Measurements from ENCODE around the gene CD55.
A peak's percentile ranks its signal among the peaks of the same experiment; 100 is the strongest.

The CD55 gene, protein sequence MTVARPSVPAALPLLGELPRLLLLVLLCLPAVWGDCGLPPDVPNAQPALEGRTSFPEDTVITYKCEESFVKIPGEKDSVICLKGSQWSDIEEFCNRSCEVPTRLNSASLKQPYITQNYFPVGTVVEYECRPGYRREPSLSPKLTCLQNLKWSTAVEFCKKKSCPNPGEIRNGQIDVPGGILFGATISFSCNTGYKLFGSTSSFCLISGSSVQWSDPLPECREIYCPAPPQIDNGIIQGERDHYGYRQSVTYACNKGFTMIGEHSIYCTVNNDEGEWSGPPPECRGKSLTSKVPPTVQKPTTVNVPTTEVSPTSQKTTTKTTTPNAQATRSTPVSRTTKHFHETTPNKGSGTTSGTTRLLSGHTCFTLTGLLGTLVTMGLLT
- total RNA-seq, result 176 to 185 reads per million in 2 donors

GRCh38 chr1:207321079-207321789, at the start of gene CD55:
Gene CD55 (plus strand): TSS chr1:207321678. CDS start chr1:207321766, 88 bp downstream.
- DNase-seq, result peak; percentile 96 to 100 (median 99)

DNA sequence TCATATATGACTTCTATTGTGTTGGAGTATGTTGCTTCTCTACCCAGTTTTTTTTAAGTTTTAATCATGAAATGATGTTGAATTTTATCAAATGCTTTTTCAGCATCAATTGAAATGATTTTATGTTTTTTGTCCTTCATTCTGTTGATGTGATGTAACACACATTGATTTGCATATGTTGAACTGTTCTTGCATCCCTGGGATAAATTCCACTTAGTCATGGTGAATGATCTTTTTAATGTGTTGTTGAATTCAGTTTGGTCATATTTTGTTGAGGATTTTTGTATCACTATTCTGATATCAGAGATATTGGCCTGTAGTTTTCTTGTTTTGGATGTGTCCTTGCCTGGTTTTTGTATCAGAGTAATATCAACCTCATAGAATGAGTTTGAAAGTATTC, 46.6 kb upstream of the CD55 start:
- no peak for DNase-seq

DNA sequence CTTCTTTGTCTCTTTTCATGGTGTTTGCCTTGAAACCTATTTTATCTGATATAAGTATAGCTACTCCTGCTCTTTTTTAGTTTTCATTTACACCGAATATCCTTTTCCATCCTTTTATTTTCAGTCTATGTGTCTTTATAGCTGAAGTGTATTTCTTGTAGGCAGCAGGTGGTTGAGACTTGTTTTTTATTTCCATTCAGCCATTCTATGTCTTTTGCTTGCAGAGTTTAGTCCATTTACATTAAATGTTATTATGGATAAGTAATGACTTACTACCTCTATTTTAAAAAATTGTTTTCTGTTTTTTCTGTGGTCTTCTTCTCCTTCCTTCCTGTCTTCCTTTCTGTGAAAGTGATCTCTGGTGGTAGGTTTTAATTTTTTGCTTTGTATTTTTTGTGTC, 45.0 kb upstream of the CD55 start:
- DNase-seq, result no peak

- no peak for DNase-seq
These were observed 44.2 kb upstream of the CD55 start for GRCh38 chr1:207277241-207277640.

- no peak for DNase-seq
These were observed 41.8 kb upstream of the CD55 start for GRCh38 chr1:207279652-207280051.

- DNase-seq, result no peak
These were observed 40.8 kb upstream of the CD55 start for GRCh38 chr1:207280706-207281105.

- no peak for DNase-seq
These were observed 39.4 kb upstream of the CD55 start for GRCh38 chr1:207282058-207282457.

GRCh38 chr1:207282496-207283380, 38.7 kb upstream of the CD55 start:
- DNase-seq, result no peak

- no peak for DNase-seq
These were observed 38.1 kb upstream of the CD55 start for GRCh38 chr1:207283421-207283820.

DNA sequence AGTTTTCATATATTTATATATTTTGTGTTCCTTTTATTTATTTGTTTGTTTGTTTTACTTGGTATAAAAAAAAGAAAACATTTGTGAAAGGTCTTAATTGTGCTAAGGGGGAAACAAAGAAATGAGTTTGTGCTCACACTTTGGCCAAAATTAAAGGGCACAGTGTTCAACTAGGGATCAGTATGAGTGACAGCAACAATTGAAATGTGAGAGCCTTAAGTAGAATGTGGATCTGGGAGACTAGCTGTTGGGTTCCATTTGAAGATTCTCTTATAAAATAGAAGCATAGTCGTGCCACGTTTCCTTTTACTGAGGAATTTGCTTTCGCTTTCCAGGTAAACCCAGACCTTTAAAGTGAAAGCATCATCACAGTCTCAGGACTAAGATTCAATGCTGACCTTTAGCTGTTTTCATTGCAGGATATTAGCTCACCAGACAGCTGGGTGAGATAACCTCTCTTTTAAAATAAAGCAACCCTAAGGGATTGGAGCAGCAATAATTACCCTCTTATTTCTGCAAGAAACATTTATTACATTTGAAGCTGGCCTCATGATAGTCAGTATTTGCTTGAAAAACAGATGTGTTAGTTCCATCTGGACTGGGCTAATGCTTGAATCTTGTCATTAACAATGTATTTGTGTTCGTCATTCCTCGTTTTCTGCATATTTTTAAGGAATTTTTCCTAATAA, 37.1 kb upstream of the CD55 start:
- no peak for DNase-seq

- DNase-seq, result no peak
These were observed 34.6 kb upstream of the CD55 start for GRCh38 chr1:207286786-207287468.

- DNase-seq, result no peak
These were observed 33.2 kb upstream of the CD55 start for GRCh38 chr1:207288315-207288714.

GRCh38 chr1:207289756-207290155, 31.7 kb upstream of the CD55 start:
- DNase-seq, result no peak

DNA sequence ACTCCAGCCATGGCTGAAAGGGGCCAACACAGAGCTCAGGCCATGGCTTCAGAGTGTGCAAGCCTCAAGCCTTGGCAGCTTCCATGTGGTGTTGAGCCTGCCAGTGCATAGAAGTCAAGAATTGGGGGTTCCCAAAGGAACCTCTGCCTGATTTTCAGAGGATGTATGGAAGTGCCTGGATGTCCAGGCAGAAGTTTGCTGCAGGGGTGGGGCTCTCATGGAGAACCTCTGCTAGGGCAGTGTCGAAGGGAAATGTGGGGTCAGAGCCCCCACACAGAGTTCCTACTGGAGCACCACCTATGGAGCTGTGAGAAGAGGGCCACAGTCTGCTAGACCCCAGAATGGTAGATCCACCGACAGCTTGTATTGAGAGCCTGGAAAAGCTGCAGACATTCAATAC, 29.8 kb upstream of the CD55 start:
- DNase-seq, result no peak

- DNase-seq, result no peak
These were observed 23.3 kb upstream of the CD55 start for GRCh38 chr1:207298186-207298585.

- DNase-seq, result no peak
These were observed 22.7 kb upstream of the CD55 start for GRCh38 chr1:207298636-207299398.

DNA sequence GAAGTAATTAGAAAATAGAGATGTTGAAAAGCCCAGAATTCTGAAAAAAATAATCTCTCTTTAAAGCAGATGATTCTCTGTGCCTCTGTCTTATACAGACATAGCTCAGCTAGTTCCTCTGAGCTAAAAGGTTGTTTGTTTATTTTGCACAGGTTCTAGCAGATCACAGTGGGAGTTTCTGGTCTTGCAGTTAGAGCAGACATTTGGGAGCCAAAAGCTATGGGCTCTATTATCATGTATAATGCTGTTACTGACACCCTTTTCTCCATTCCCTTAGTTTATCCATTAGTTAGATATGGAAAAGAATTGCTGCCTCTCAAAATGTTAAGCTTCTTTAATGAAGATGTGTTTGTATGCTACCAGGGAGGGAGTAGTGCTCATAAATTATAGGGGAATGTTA, 20.5 kb upstream of the CD55 start:
- no peak for DNase-seq

DNA sequence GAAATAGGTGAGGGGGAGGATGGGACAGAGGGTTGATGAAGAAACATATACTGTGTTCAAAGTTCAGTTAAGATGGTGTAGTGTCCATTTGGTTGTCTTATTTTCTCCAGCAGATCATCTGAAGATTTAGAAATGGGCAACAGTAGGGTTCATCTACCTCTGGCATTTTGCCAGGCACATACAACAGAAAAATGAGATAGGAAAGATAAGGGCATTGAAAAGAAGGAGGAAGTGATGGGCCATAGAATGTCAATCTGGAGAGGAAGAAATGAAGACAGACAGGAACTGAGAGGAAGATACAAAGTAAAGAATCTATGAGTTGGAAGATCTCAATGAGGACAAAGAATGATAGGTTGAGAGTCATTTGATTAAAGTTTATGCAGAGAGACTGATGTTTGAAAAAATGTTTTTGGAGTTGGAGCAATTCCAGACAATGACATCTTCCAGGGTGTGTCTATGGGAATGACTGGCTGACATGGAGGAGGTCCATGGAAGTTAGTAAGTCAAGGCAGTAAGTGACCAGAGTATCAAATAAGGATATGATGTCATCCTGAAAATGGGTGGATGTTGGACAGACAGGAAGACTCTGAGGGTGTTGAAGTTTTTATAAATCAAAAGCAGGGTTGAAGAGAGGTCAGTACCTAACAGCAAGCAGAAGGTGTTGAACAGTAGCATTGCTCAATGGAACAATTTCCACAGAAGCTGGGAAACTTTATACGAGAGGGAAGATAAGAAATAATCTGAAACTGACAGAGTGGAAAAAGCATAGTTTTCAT, 18.7 kb upstream of the CD55 start:
- DNase-seq, result no peak

GRCh38 chr1:207304710-207305488, 16.6 kb upstream of the CD55 start:
- DNase-seq, result no peak

GRCh38 chr1:207305489-207305873, 16.0 kb upstream of the CD55 start:
- DNase-seq, result no peak

Measured in T-helper 2 cell (primary cell).